Stimulated activated CD4-positive, alpha-beta T cell treated with anti-CD3 and anti-CD28 coated beads, Interleukin-1b, Interleukin-23, amount 100 ng/mL, for 4 hours (primary cell): Measurements from ENCODE around the gene CCR5.
"Not testable (repeated sequence)": the region's sequence is repeated elsewhere in the genome, so short reads cannot be mapped to it uniquely, and the experiment has no call there.

Experiments
- DNase-seq, 2 donors: peaks; one replicate each; pipeline ENCODE4 v3.0.0-alpha.2; 2020; ENCODE audit warnings: low read depth in 2 of 2

CCR5 gene

GRCh38 chr3:46370839-46371518 is at the start of gene CCR5:
Gene CCR5, plus strand, starts transcription at chr3:46370946. Its CDS starts 1,957 bp downstream, at chr3:46372903.
- DNase-seq: no peak

GRCh38 chr3:46321461-46322104 is 49.2 kb upstream of the CCR5 start:
- no peak for DNase-seq

- DNase-seq: no peak
Measured at GRCh38 chr3:46324036-46324435, 46.7 kb upstream of the CCR5 start.

- no peak for DNase-seq
Measured at GRCh38 chr3:46325645-46326300, 45.0 kb upstream of the CCR5 start.

GRCh38 chr3:46330676-46331075 is 40.1 kb upstream of the CCR5 start:
- not testable (repeated sequence) for DNase-seq

- no peak for DNase-seq
Measured at GRCh38 chr3:46334741-46335478, 35.8 kb upstream of the CCR5 start.

- DNase-seq: no peak
Measured at GRCh38 chr3:46335541-46335940, 35.2 kb upstream of the CCR5 start.

GRCh38 chr3:46337911-46338310 is 32.8 kb upstream of the CCR5 start:
- DNase-seq: no peak

GRCh38 chr3:46338840-46339239 is 31.9 kb upstream of the CCR5 start:
- DNase-seq: no peak

- DNase-seq: no peak
Measured at GRCh38 chr3:46344476-46344875, 26.3 kb upstream of the CCR5 start.

- no peak for DNase-seq
Measured at GRCh38 chr3:46348823-46349482, 21.8 kb upstream of the CCR5 start.

- no peak for DNase-seq
Measured at GRCh38 chr3:46349484-46350261, 21.1 kb upstream of the CCR5 start.

GRCh38 chr3:46350262-46350565 is 20.5 kb upstream of the CCR5 start:
- DNase-seq: no peak

- DNase-seq: no peak
Measured at GRCh38 chr3:46351646-46352045, 19.1 kb upstream of the CCR5 start.

GRCh38 chr3:46353090-46353489 is 17.7 kb upstream of the CCR5 start:
- DNase-seq: no peak

- DNase-seq: no peak
Measured at GRCh38 chr3:46353647-46354410, 16.9 kb upstream of the CCR5 start, which contains the start of gene CCR2. Gene CCR2, plus strand, starts transcription at chr3:46354111. Its CDS starts 3,417 bp downstream, at chr3:46357528.

- DNase-seq: no peak
Measured at GRCh38 chr3:46354478-46354877, 16.3 kb upstream of the CCR5 start.

GRCh38 chr3:46354984-46355383 is 15.8 kb upstream of the CCR5 start:
- no peak for DNase-seq

GRCh38 chr3:46356276-46356675 is 14.5 kb upstream of the CCR5 start:
- DNase-seq: no peak

GRCh38 chr3:46356909-46357308 is 13.8 kb upstream of the CCR5 start:
- no peak for DNase-seq
